Lower leg skin (tissue), 3 donors: ENCODE measurements around the gene CEACAM21.

ENCODE experiments used
- CTCF ChIP-seq, 3 donors: fragments of 450-650 bp; IDR thresholded peaks; one replicate each; pipeline ENCODE4 v1.5.1; 2016; ENCODE audit warnings: antibody characterized with exemption in 3 of 3, mild to moderate bottlenecking in 3 of 3, moderate library complexity in 2 of 3
- POLR2A ChIP-seq, 2 donors: fragments of 450-650 bp; IDR thresholded peaks; one replicate each; pipeline ENCODE4 v1.6.1; 2016 to 2017; ENCODE audit warnings: antibody characterized with exemption in 2 of 2, mild to moderate bottlenecking in 1 of 2, moderate library complexity in 1 of 2

- TF ChIP-seq CTCF (IDR thresholded peaks at IDR 0.05) = no peak
- TF ChIP-seq POLR2A (IDR thresholded peaks at IDR 0.05) = no peak
These were observed 29.6 kb upstream of the CEACAM21 start for GRCh38 chr19:41546386-41546789.
